Measurements from ENCODE around the gene SEC14L6.

SEC14L6 gene

GRCh38 chr22:30591191-30591587 is 44.6 kb upstream of the SEC14L6 start:
- Histone ChIP-seq H4K20me1 (ENCODE audit: insufficient read depth, low read length, poor library complexity, severe bottlenecking) (no peaks in the 10 kb centered on the region), H3K9ac (ENCODE audit: low read depth, low read length, poor library complexity, severe bottlenecking) (peak overlapping the region; percentile 87), H3K36me3 (ENCODE audit: insufficient read depth, low read length) (peaks cover 22% of the 10 kb centered on the region; the same call in 1 of the 2 replicates), H3K79me2 (ENCODE audit: insufficient read depth, low read length) (peaks cover 26% of the 10 kb centered on the region), H2AFZ (ENCODE audit: low read length) (0 out of 2 replicates have a peak overlapping the region, but pooled peaks have one; percentile 67), H3F3A (ENCODE audit: low read depth) (no peaks in the 10 kb centered on the region), H3K9me3 (ENCODE audit: insufficient read depth, low read depth, low read length) (no peaks in the 10 kb centered on the region), H3K27me3 (ENCODE audit: insufficient read depth, low read length, poor library complexity, severe bottlenecking) (no peaks in the 10 kb centered on the region), H3K4me3 (ENCODE audit: low read length, poor library complexity, severe bottlenecking) (peak overlapping the region; percentile 88), H3K4me2 (ENCODE audit: low read depth, low read length, poor library complexity, severe bottlenecking) (peak overlapping the region; percentile 92), H3K9me2 (replicated peaks; ENCODE audit: low read depth, low read length) (no peaks in the 10 kb centered on the region), H3K4me1 (ENCODE audit: insufficient read depth, low read length, poor library complexity, severe bottlenecking) (peaks cover 17% of the 10 kb centered on the region)
- TF ChIP-seq CTCF (conservative IDR thresholded peaks at IDR 0.05; ENCODE audit: low read length) (no peak), EZH2phosphoT487 (IDR thresholded peaks at IDR 0.05; ENCODE audit: borderline replicate concordance) (no peak)

- H3K4me3 ChIP-seq (ENCODE audit: low read length, poor library complexity, severe bottlenecking): no peak overlapping the region
- no peaks in the 10 kb centered on the region for H3K9me3 ChIP-seq (ENCODE audit: insufficient read depth, low read depth, low read length)
- H3K36me3 ChIP-seq (ENCODE audit: insufficient read depth, low read length): peaks cover 58% of the 10 kb centered on the region; the same call in 1 of the 2 replicates
- H4K20me1 ChIP-seq (ENCODE audit: insufficient read depth, low read length, poor library complexity, severe bottlenecking): no peaks in the 10 kb centered on the region
- H3F3A ChIP-seq (ENCODE audit: low read depth): no peaks in the 10 kb centered on the region
- peaks cover 24% of the 10 kb centered on the region for H3K79me2 ChIP-seq (ENCODE audit: insufficient read depth, low read length)
- peaks cover 17% of the 10 kb centered on the region for H3K4me1 ChIP-seq (ENCODE audit: insufficient read depth, low read length, poor library complexity, severe bottlenecking)
- H3K27me3 ChIP-seq (ENCODE audit: insufficient read depth, low read length, poor library complexity, severe bottlenecking): no peaks in the 10 kb centered on the region
- no peak overlapping the region for H3K4me2 ChIP-seq (ENCODE audit: low read depth, low read length, poor library complexity, severe bottlenecking)
- no peak overlapping the region for H3K9ac ChIP-seq (ENCODE audit: low read depth, low read length, poor library complexity, severe bottlenecking)
- no peaks in the 10 kb centered on the region for H3K9me2 ChIP-seq (replicated peaks; ENCODE audit: low read depth, low read length)
- TF ChIP-seq CTCF (conservative IDR thresholded peaks at IDR 0.05; ENCODE audit: low read length) (no peak), EZH2phosphoT487 (IDR thresholded peaks at IDR 0.05; ENCODE audit: borderline replicate concordance) (no peak)
- H2AFZ ChIP-seq (ENCODE audit: low read length): no peak overlapping the region
These were observed 39.9 kb upstream of the SEC14L6 start for GRCh38 chr22:30586414-30586813.

DNA sequence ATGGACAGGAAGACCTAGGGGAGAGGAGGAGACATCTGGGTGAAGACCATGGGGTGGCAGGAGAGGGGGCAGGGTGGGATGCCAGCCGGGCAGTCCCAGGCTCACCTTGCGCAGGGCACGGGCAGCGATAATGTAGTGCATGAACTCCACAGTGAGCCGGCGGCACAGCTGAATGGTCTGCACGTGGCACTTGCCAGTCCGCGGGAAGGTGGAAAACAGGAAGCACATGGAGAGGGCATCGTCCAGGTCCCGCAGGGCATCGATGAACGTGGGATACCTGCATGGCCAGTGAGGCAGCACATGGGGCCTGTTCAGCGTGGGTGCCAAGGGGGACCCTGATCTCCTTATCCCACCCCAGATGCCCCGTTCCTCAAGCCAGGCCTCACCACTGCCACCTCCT is 37.9 kb upstream of the SEC14L6 start:
- Histone ChIP-seq H3K4me1 (ENCODE audit: insufficient read depth, low read length, poor library complexity, severe bottlenecking) (no peaks in the 10 kb centered on the region), H3K4me2 (ENCODE audit: low read depth, low read length, poor library complexity, severe bottlenecking) (no peak overlapping the region), H3K9me3 (ENCODE audit: insufficient read depth, low read depth, low read length) (no peaks in the 10 kb centered on the region), H3K79me2 (ENCODE audit: insufficient read depth, low read length) (peaks cover 4% of the 10 kb centered on the region; the same call in 1 of the 2 replicates), H3K9ac (ENCODE audit: low read depth, low read length, poor library complexity, severe bottlenecking) (no peak overlapping the region), H3K27me3 (ENCODE audit: insufficient read depth, low read length, poor library complexity, severe bottlenecking) (no peaks in the 10 kb centered on the region), H2AFZ (ENCODE audit: low read length) (no peak overlapping the region), H3K9me2 (replicated peaks; ENCODE audit: low read depth, low read length) (no peaks in the 10 kb centered on the region), H3F3A (ENCODE audit: low read depth) (no peaks in the 10 kb centered on the region), H3K36me3 (ENCODE audit: insufficient read depth, low read length) (peaks cover 78% of the 10 kb centered on the region; the same call in 1 of the 2 replicates), H3K4me3 (ENCODE audit: low read length, poor library complexity, severe bottlenecking) (no peak overlapping the region), H4K20me1 (ENCODE audit: insufficient read depth, low read length, poor library complexity, severe bottlenecking) (no peaks in the 10 kb centered on the region)
- TF ChIP-seq EZH2phosphoT487 (IDR thresholded peaks at IDR 0.05; ENCODE audit: borderline replicate concordance): no peak
- TF ChIP-seq CTCF (conservative IDR thresholded peaks at IDR 0.05; ENCODE audit: low read length): no peak
